ENCODE data around the gene TAOK3. TPM values are rescaled to one million over a fixed set of nuclear protein-coding genes. Genes with fewer than 3 reads are reported as not detected.
A peak's percentile ranks its signal among the peaks of the same experiment; 100 is the strongest.

The TAOK3 gene
- total and polyA plus RNA-seq, 2 of the 4 experiments (the other 2 are of a cell fraction), result 26.3 to 54.5 TPM

DNA sequence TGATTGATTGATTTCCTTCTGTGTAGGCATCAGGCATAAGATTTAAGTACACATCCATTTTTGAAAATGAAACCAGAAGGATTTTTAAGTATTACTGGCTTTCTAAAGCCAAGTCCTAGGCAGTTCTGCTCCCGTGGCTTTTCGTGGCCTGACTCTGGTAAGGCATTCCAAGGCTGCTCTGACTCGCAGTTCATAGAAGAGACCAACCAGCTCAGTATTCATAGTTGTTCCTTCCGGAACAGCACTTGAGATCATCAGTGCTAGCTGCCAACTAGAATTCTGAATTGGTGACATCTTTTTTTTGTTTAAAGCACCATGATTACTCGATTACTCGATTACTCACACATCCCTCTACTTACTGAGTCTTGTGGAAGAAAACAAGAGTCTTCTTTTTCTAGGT is 29.5 kb upstream of the TAOK3 start:
- Histone ChIP-seq H4K91ac (ENCODE audit: insufficient read depth, low read depth, low read length) (no peak overlapping the region), H3K14ac (replicated peaks; ENCODE audit: low read depth, low read length) (no peak overlapping the region), H2AK5ac (ENCODE audit: low read depth, low read length) (no peak overlapping the region), H4K5ac (ENCODE audit: low read depth, low read length) (no peak overlapping the region), H4K20me1 (ENCODE audit: insufficient read depth, low read length) (no peaks in the 10 kb centered on the region), H3K9me1 (ENCODE audit: insufficient read depth, low read length) (0 out of 2 replicates have a peak, but pooled peaks cover 8% of the 10 kb centered on the region), H2BK5ac (ENCODE audit: low read depth, low read length, poor library complexity, severe bottlenecking) (no peak overlapping the region), H3K23ac (ENCODE audit: low read depth, low read length) (no peak overlapping the region), H3K27ac (ENCODE audit: insufficient read depth, low read length) (no peak overlapping the region), H2BK20ac (ENCODE audit: low read depth, low read length) (no peak overlapping the region), H3K18ac (ENCODE audit: low read depth, low read length) (no peak overlapping the region), H3K36me3 (ENCODE audit: control insufficient read depth, insufficient read depth, low read length) (peaks cover 32% of the 10 kb centered on the region), H2BK15ac (ENCODE audit: low read depth, low read length) (no peak overlapping the region), H2AK9ac (replicated peaks; ENCODE audit: low read depth, low read length, poor library complexity) (no peak overlapping the region), H3K4me1 (ENCODE audit: control insufficient read depth, insufficient read depth, low read length) (peaks cover 3% of the 10 kb centered on the region), H3K79me1 (ENCODE audit: low read depth in 1 of 2, low read length in 2 of 2) (peaks cover 3 to 8% of the 10 kb centered on the region in 2 experiments; a peak in 2 of 4 replicates), H3K4ac (ENCODE audit: low read depth, low read length) (no peak overlapping the region), H2BK120ac (ENCODE audit: low read depth, low read length) (no peak overlapping the region), H3K4me3 (ENCODE audit: insufficient read depth, low read depth, low read length) (no peak overlapping the region), H3K9ac (ENCODE audit: low read depth, low read length) (no peak overlapping the region), H3K56ac (ENCODE audit: extremely low read depth, insufficient read depth, low read length) (no peak overlapping the region), H3K27me3 (ENCODE audit: control insufficient read depth, insufficient read depth, low read length) (no peaks in the 10 kb centered on the region), H2AFZ (replicated peaks; ENCODE audit: low read length, poor library complexity) (no peak overlapping the region), H3K9me3 (ENCODE audit: control insufficient read depth, insufficient read depth, low read length) (no peaks in the 10 kb centered on the region), H4K8ac (ENCODE audit: low read depth in 2 of 2, low read length in 2 of 2) (no peak overlapping the region), H3K4me2 (ENCODE audit: low read depth, low read length) (no peak overlapping the region)
- peak; percentile 91 for ATAC-seq (ENCODE audit: low read depth)
- peak; percentile 93 for DNase-seq
- TF ChIP-seq CTCF (conservative IDR thresholded peaks at IDR 0.05; ENCODE audit: low read depth, low read length) (no peak), CEBPB (IDR thresholded peaks at IDR 0.05; ENCODE audit: low read depth, low read length) (no peak), RFX5 (IDR thresholded peaks at IDR 0.05; ENCODE audit: low read depth, low read length) (no peak), MAZ (IDR thresholded peaks at IDR 0.05; ENCODE audit: borderline replicate concordance, low read depth, low read length) (no peak)
- TF ChIP-seq, protein P1, sequence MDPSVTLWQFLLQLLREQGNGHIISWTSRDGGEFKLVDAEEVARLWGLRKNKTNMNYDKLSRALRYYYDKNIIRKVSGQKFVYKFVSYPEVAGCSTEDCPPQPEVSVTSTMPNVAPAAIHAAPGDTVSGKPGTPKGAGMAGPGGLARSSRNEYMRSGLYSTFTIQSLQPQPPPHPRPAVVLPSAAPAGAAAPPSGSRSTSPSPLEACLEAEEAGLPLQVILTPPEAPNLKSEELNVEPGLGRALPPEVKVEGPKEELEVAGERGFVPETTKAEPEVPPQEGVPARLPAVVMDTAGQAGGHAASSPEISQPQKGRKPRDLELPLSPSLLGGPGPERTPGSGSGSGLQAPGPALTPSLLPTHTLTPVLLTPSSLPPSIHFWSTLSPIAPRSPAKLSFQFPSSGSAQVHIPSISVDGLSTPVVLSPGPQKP (IDR thresholded peaks at IDR 0.05; ENCODE audit: borderline replicate concordance, low read depth, low read length), result no peak
- 27% methylated on average over 3 of the region's 6 CpGs; no CpG with 5 or more reads in 1 of the 2 experiments for WGBS, 2 experiments (ENCODE audit: extremely low coverage in 2 of 2, insufficient read length in 1 of 2)
- BruUV-seq (replicated peaks), result no TSS peak
- intact Hi-C loops (cut with micrococcal nuclease), result loop anchor here (10.0 kb wide), 2 partner anchors 573 to 773 kb away; partner anchors contain the start of gene HSPB8
- ChIA-PET POLR2A (ENCODE audit: unreplicated experiment) (no interaction called here), CTCF (interaction anchor here (0.6 kb wide), 2 partner anchors 18 to 25 kb away, joined by 3 read pairs; no protein-coding TSS in a partner anchor)
- dilution Hi-C loops (cut with HindIII; ENCODE audit: low sequenced_read_pairs, unreplicated experiment), result no loop called here
- in situ Hi-C loops (cut with MboI; ENCODE audit: low sequenced_read_pairs), result loop anchor here (10.0 to 25.0 kb wide), 4 partner anchors 785 to 1263 kb away; partner anchors contain the start of genes HSPB8 and PRKAB1
